ENCODE measurements around the gene SETD3. TPM values are rescaled to one million over a fixed set of nuclear protein-coding genes. Genes with fewer than 3 reads are reported as not detected.

The SETD3 gene
- total RNA-seq, 3 donors from 2014 or later = 61.6 to 119 (median 61.6) TPM

GRCh38 chr14:99383472-99384449 lies 96.9 kb downstream of the SETD3 start:
- Histone ChIP-seq H3K36me3 (ENCODE audit: low read depth) (no peaks in the 10 kb centered on the region), H3K9me3 (no peaks in the 10 kb centered on the region), H3K4me3 (no peak overlapping the region), H3K4me1 (ENCODE audit: low read depth) (no peaks in the 10 kb centered on the region)
- TF ChIP-seq CTCF (IDR thresholded peaks at IDR 0.05) = no peak
- intact Hi-C loops (cut with DNase I, micrococcal nuclease) = no loop called here
- ATAC-seq (no peak), DNase-seq (no peak)

- H3K4me1 ChIP-seq (ENCODE audit: low read depth) = no peaks in the 10 kb centered on the region
- H3K4me3 ChIP-seq = no peak overlapping the region
- ATAC-seq = no peak
- H3K9me3 ChIP-seq = no peaks in the 10 kb centered on the region
- DNase-seq = no peak
- no peaks in the 10 kb centered on the region for H3K36me3 ChIP-seq (ENCODE audit: low read depth)
- intact Hi-C loops (cut with DNase I, micrococcal nuclease) = no loop called here
- TF ChIP-seq CTCF (IDR thresholded peaks at IDR 0.05) = no peak
Measured at GRCh38 chr14:99382781-99383471, 97.7 kb downstream of the SETD3 start.

GRCh38 chr14:99382071-99382470 lies 98.6 kb downstream of the SETD3 start:
- Histone ChIP-seq H3K4me1 (ENCODE audit: low read depth) (no peaks in the 10 kb centered on the region), H3K36me3 (ENCODE audit: low read depth) (no peaks in the 10 kb centered on the region), H3K9me3 (no peaks in the 10 kb centered on the region), H3K4me3 (no peak overlapping the region)
- TF ChIP-seq CTCF (IDR thresholded peaks at IDR 0.05) = no peak
- intact Hi-C loops (cut with DNase I, micrococcal nuclease) = no loop called here
- DNase-seq (no peak), ATAC-seq (no peak)

- TF ChIP-seq CTCF (IDR thresholded peaks at IDR 0.05) = no peak
- Histone ChIP-seq H3K36me3 (ENCODE audit: low read depth) (no peaks in the 10 kb centered on the region), H3K4me1 (ENCODE audit: low read depth) (no peaks in the 10 kb centered on the region), H3K9me3 (no peaks in the 10 kb centered on the region), H3K4me3 (no peak overlapping the region)
- DNase-seq (no peak), ATAC-seq (no peak)
- intact Hi-C loops (cut with DNase I, micrococcal nuclease) = no loop called here
Measured at GRCh38 chr14:99381688-99382060, 99.0 kb downstream of the SETD3 start.

- intact Hi-C loops (cut with DNase I, micrococcal nuclease) = no loop called here
- Histone ChIP-seq H3K9me3 (no peaks in the 10 kb centered on the region), H3K36me3 (ENCODE audit: low read depth) (no peaks in the 10 kb centered on the region), H3K4me3 (no peak overlapping the region), H3K4me1 (ENCODE audit: low read depth) (no peaks in the 10 kb centered on the region)
- DNase-seq (no peak), ATAC-seq (no peak)
- TF ChIP-seq CTCF (IDR thresholded peaks at IDR 0.05) = no peak
Measured at GRCh38 chr14:99380991-99381687, 99.5 kb downstream of the SETD3 start.
